Measurements from ENCODE around the gene COBLL1.

The COBLL1 gene

DNA sequence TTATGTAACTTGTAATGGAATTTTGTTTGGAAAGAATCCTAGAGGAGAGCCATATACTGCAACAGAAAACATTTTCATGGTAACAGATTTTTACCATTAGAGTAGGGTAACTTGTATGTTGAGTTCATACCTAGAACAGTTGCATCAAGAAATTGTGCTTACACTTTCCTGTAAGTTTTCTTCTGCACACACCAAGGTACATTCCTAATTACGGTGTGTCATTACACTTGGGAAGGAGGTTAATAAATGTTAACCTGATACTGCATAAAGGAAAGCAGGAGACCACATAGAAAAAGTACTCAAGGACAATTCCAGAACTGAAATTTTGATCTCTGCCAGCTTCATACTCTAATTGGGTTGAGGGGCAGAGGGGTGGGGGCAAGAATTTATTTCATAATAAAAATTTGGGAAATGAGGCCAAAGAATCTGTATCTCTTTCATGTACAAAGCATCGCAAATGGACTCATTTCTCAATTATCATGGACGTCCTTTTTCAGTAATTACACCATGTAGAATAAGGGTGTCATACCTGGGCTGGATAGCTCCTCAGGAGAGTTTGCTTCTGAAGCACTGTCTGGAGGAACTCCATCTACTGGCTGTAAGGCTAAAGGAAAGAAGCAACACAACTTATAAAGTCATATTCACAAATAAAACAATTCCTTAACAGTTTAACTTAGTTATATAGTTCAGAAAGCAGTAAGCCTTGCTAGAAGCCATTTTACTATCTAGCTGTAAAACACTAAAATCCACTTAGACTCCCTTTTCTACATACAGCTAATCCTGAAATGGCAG, 137.5 kb downstream of the COBLL1 start:
- DNase-seq (ENCODE audit: extremely low read depth, low read depth), result no peak
- H3K4me3 ChIP-seq (replicated peaks; ENCODE audit: low read depth, low read length), result no peak overlapping the region
- TF ChIP-seq, protein P1, sequence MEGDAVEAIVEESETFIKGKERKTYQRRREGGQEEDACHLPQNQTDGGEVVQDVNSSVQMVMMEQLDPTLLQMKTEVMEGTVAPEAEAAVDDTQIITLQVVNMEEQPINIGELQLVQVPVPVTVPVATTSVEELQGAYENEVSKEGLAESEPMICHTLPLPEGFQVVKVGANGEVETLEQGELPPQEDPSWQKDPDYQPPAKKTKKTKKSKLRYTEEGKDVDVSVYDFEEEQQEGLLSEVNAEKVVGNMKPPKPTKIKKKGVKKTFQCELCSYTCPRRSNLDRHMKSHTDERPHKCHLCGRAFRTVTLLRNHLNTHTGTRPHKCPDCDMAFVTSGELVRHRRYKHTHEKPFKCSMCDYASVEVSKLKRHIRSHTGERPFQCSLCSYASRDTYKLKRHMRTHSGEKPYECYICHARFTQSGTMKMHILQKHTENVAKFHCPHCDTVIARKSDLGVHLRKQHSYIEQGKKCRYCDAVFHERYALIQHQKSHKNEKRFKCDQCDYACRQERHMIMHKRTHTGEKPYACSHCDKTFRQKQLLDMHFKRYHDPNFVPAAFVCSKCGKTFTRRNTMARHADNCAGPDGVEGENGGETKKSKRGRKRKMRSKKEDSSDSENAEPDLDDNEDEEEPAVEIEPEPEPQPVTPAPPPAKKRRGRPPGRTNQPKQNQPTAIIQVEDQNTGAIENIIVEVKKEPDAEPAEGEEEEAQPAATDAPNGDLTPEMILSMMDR (IDR thresholded peaks at IDR 0.05; ENCODE audit: low read depth, low read length, missing control alignments), result no peak

GRCh38 chr2:164701565-164701964, 140.1 kb downstream of the COBLL1 start:
- TF ChIP-seq, protein P1 (IDR thresholded peaks at IDR 0.05; ENCODE audit: low read depth, low read length, missing control alignments), result no peak
- DNase-seq (ENCODE audit: extremely low read depth, low read depth), result no peak
- no peak overlapping the region for H3K4me3 ChIP-seq (replicated peaks; ENCODE audit: low read depth, low read length)

DNA sequence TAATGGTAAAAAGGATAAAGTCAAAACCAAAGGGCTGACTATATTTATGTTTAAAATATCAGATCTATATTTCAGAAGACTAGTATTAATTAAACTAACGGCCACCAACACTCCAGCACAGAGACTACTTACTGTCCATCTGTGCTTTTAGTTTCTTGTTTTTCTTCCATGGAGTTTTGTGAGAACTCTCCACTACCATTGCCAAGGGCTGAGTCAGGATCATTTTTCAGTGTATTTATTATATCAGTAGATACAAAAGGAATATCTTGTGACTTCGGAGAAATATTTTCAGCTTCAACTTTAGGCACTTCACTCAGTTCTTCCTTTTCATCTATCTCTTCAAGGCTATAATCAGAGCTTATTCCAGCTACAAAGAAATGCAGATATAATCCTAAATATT, 141.2 kb downstream of the COBLL1 start:
- H3K4me3 ChIP-seq (replicated peaks; ENCODE audit: low read depth, low read length), result no peak overlapping the region
- TF ChIP-seq, protein P1 (IDR thresholded peaks at IDR 0.05; ENCODE audit: low read depth, low read length, missing control alignments), result no peak
- DNase-seq (ENCODE audit: extremely low read depth, low read depth), result no peak

DNA sequence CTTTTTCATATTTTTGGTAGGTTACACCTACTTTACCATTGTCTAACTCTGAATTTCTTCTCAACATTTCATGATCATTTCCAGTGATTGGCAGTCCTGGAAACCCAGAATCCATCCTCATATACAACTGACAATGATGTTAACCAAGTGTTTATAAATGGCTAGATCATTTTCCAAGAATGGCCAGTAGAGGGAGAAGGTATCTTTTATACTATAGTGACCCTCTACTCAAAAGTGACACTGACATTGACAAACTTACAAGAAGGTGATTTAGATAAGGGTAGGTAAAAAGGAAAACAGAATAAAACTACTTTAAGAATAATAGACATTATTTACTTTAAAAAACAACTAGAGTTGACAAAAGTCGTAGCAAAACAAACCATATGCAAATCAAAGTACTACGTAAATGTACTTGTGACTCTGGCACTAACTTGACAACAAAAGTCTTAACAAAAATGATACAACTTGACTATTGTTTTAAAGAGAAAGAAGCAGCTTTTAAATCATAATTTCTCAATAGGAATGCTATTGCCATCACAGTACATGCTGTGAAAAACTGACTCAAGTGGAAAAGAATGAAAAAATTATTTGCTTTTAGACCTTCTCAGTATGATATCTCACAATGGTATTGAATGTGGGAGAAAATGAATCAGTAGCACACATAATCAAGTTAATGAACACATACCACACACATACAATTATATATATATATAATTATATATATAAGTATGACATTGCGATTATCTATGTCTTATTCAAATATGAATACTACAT, 143.7 kb downstream of the COBLL1 start:
- TF ChIP-seq, protein P1 (IDR thresholded peaks at IDR 0.05; ENCODE audit: low read depth, low read length, missing control alignments), result peak; percentile 52
- H3K4me3 ChIP-seq (replicated peaks; ENCODE audit: low read depth, low read length), result no peak overlapping the region
- DNase-seq (ENCODE audit: extremely low read depth, low read depth), result no peak

DNA sequence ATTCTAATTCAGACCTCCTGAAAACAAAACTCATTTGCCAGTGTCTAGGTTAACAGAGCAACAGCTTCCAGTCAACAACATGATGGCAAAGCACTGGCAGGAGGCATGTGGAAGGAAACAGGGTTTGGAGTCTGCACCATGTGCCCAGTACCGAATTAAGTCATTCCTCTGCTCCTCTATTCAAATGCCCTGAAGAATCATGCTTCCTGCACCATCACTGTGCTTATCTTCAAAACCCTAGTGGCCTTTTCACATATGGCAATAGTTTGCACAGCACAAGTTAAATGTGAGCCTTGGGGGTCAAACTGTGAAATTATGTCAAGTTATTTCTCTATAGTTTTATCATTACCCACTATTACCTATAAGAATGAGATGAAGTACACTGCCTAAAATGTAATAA, 145.0 kb downstream of the COBLL1 start:
- TF ChIP-seq, protein P1 (IDR thresholded peaks at IDR 0.05; ENCODE audit: low read depth, low read length, missing control alignments), result no peak
- no peak for DNase-seq (ENCODE audit: extremely low read depth, low read depth)
- no peak overlapping the region for H3K4me3 ChIP-seq (replicated peaks; ENCODE audit: low read depth, low read length)

DNA sequence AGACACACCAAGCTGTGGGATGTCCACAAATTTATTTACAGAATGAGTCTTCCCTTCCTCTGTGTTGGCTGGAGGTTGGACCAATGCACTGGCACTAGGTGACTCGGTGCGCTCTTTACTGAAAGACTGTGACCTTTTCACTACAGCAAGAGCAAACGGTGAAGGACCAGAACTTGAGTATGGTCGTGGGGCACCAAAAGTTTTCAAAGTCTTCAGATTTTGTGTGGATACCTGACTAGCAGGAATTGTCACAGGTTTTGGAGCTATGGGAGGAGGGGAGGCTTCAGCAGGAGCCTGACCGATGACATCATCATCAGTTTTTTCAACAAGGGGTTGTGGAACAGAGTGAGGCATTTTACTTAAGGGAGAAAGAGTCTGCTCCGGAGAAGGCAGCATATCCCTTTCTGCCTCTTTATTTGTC, 147.3 kb downstream of the COBLL1 start:
- TF ChIP-seq, protein P1 (IDR thresholded peaks at IDR 0.05; ENCODE audit: low read depth, low read length, missing control alignments), result no peak
- H3K4me3 ChIP-seq (replicated peaks; ENCODE audit: low read depth, low read length), result no peak overlapping the region

More for the DNA sequence above, 147.3 kb downstream of the COBLL1 start:
- DNase-seq (ENCODE audit: extremely low read depth, low read depth), result no peak
